ENCODE measurements around the gene ATAD2B. TPM values are rescaled to one million over a fixed set of nuclear protein-coding genes. Genes with fewer than 3 reads are reported as not detected.
A peak's percentile ranks its signal among the peaks of the same experiment; 100 is the strongest.
"Not testable (repeated sequence)": the region's sequence is repeated elsewhere in the genome, so short reads cannot be mapped to it uniquely, and the experiment has no call there.

The ATAD2B gene
- total RNA-seq (2014; rRNA removed; shearing (Covaris generic)): 6.0 and 7.6 TPM in 2 replicates

DNA sequence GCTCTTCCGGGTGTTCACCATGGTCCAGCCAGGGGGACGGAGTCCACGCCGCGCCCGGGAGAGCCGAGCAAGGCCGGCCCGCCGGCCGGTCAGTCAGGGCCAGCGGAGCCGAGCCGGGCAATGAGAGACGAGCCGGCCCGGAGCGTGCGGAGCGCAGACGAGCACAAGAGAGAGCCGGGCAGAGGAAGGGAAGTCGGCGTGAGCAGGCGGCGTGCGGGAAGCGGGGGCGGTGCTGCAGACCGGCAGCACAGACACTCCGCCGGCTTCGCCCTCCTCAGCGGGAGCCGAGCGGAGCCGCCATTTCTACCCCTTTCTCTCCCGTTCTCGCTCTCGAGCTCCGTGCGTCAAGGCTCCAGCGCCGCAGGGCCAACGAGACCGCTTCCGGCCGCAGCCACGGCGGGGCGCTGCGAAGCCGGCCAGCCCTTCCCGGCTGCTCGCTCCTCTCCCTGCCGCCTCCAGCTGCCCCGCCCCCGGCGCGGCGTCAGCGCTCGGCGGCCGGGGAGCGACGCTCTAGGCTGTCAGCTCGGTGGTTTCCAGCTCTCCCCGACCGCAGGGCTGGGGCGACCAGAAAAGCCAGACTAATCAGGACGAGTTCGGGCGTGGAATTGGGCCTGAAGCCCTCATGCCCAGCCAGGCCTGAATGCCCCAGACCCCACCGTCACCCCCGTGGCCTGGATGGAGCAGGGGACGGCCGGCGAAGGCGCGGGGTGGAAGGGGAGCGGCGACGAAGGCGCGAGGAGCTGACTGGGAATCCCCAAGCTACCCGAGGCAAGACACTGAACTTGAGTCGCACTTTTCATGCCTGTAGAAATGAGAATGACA lies at the start of gene ATAD2B:
TSS of gene ATAD2B (minus strand) at position 374 of the 822 bp plus-strand sequence. CDS start at position 21, 353 bp downstream.
- peak; percentile 95 for DNase-seq (ENCODE audit: low read depth)

DNA sequence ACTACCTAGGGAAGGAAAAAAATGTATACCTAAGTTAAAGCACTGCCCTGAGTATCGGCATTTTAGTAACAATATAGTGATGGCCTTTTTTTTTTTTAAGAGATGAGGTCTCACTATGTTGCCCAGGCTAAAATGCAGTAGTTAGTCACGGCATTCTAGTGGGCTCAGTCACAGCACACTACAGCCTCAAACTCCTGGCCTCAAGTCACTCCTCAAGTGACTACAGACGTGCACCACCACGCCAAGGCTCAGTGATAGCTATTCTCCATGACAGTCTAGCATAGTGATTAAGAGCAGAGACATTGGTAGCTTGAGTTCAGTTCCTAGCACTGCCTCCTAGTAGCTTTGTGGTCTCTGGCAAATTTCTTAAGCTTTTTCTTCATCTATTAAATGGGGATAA lies 40.9 kb upstream of the ATAD2B start:
- no peak for DNase-seq (ENCODE audit: low read depth)

DNA sequence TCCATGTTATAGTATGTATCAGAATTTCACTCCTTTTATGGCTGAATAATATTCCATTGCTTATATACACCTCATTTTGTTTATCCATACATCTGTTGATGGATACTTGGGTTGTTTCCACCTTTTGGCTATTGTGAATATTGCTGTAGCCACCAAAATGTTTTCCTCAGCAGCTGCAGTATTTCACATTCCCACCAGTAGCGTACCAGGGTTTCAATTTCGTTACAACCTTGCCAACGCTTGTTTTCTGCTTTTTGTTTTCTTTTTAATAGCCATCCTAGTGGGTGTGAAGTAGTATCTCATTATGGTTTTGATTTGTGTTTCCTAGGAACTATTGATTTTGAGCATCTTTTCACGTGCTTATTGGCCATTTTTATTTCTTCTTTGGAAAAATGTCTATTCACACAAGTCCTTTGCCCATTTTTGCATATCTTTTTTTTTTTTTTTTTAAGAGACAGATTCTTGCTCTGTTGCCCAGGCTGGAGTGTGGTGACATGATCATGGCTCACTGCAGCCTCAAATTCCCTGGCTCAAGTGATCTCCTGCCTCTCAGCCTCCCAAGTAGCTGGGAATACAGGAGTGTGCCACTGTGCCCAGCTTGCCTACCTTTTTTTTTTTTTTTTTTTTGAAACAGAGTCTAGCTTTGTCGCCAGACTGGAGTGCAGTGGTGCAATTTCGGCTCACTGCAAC lies 27.5 kb upstream of the ATAD2B start:
- DNase-seq (ENCODE audit: low read depth): no peak

DNA sequence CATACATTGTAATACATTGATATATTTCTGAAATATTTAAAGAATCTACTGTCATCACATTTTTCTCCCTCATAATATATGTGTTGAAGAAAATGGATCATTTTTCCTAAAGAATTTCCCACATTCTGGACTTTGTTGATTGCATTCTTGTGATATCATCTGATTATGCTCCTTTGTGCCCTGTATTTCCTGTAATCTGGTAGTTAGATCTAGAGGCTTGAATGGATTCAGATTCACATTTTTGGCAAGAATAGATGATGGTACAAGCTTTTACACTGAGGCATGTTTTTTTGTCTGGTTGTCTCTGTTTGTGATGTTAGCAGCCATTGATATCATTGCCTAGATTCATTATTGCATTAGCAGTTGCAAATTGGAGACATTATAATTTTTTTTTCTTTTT lies 26.7 kb upstream of the ATAD2B start:
- no peak for DNase-seq (ENCODE audit: low read depth)

DNA sequence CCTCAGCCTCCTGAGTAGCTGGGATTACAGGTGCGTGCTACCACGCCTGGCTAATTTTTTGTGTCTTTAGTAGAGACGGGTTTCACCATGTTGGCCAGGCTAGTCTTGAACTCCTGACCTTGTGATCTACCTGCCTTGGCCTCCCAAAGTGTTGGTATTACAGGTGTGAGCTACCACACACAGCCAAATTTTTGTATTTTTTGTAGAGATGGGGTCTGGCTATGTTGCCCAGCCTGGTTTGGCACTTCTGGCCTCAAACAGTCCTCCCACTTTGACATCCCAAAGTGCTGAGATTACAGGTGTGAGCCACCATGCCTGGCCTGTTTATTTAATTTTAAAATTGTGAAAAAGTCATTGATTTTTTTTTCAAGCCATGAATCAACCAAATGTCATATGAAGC lies 25.6 kb upstream of the ATAD2B start:
- not testable (repeated sequence) for DNase-seq (ENCODE audit: low read depth)

DNA sequence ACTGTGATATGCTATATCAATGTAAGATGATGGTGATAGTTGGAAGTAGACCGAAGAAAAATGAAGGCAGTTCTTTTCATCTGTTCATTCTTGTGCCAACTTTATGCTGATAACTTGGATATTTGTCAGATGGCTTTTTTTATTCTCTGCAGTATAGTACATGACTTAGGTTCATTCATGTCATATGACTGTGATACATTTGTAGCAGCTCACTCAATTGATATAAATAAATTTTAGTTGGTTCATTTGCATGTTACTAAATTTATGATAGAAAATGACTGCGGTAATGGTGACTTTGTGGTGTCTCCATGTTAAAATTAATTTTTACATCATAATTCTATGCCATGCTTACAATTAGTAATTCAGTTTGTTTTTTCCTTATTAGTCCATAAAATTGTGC lies 20.4 kb upstream of the ATAD2B start:
- no peak for DNase-seq (ENCODE audit: low read depth)

DNA sequence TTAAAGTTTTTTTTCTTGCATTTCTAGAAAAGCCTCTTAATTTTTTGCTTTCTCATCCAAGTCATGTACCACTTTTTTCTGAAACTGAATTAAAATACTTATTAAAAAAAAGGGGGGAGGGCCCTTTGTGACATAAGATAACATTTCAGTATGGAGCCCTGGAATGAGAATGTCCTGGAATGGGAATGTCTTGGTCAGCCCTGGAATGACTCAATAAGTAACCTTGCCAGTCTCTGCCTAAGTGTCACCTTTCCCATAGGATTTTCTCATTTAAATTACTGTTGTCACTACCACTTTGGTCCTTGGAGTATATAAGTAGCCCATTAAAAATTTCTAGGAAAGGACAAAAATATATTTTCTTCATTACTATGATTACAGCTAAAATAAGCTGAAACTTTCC lies 18.1 kb upstream of the ATAD2B start:
- DNase-seq (ENCODE audit: low read depth): no peak

DNA sequence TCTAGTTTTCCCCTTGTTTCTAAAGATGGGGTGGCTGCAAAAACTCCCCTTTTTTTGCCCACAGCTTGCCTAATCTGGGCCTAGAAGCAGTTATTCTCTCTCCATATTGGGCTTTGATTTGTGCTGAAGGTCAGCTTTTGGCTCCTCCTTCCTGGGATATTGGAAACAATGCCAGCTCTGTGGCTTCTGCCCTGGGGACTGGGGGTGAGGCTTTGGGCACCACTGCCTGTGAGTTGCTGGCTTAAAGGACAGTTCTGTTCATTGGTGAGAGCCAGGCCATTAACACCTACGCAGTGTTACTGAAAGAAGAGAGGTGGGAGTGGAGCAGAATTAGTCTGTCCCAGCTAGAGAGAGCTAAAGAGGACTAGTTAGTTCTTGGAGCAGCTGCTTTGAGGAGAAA lies 17.6 kb upstream of the ATAD2B start:
- peak; percentile 50 for DNase-seq (ENCODE audit: low read depth)

DNA sequence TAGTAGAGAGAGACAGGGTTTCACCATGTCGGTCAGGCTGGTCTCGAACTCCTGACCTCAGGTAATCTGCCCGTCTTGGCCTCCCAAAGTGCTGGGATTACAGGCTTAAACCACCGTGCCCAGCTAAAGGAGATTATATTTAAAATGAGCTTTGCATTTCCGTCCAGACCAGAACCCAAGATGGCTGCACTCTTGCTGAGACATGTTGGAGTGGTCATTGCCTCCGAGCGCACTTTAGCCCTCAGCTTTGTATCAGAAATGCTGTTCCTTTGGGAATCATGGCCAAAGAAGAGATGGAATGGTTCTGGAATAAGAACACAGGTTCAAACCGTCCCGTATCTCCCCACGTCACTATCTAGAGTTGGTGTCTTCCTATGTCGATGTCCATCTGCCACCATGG lies 16.7 kb upstream of the ATAD2B start:
- no peak for DNase-seq (ENCODE audit: low read depth)

DNA sequence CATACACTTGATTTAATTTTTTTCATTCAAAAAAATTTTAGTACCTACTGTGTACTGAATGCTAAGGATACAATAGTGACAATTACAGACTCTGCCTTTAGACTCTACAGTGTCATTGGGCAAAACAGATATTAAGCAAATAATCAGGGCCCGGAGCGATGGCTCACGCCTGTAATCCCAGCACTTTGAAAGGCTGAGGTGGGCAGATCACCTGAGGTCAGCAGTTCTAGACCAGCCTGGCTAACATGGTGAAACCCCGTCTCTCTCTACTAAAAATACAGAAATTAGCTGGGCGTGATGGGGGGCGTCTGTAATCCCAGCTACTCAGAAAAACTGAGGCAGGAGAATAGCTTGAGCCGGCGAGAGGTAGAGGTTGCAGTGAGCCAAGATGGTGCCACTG lies 14.7 kb upstream of the ATAD2B start:
- no peak for DNase-seq (ENCODE audit: low read depth)

DNA sequence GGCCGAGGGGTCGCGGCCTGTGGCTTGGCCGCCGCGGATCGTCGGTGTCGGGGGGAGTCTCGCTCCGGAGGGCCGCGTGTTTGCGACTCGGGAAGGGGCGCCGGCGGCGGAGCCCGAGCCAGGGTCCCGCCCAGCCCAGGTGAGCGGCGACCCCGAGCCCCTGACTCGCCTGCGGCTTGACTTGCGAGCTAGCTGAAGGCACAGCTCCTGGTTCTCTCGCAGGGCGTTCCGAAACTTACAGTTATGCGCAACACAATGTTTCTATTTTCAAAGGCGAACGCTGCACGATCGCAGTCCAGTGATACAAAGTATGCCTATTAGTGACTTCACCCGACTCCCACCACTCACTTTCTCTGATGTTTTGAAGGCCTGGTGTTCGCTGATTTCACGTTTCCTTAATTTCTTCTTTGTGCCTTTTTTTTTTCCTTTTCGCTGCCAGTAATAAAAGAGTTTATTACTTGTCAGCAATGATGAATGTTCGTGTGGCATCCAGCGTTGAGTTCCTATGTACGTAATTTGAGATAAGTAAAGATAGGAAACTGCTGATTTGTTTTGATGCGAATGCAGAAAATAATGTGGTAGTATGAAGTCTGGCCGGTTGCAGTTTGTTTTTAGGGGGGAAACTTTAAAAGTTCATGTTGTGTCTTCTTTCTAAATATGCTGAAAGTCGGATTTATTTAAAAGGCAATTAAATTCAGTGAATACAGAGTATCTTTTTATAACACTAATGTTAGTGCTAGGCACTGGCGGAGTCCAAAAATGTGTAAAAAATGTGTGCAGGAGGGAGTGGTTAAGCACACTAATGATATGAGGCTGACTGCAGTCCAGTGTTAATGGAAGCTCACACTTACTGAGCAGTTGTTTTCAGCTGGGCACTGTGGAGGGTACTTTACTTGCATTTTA lies 14.0 kb upstream of the ATAD2B start:
- peak; percentile 54 for DNase-seq (ENCODE audit: low read depth)

DNA sequence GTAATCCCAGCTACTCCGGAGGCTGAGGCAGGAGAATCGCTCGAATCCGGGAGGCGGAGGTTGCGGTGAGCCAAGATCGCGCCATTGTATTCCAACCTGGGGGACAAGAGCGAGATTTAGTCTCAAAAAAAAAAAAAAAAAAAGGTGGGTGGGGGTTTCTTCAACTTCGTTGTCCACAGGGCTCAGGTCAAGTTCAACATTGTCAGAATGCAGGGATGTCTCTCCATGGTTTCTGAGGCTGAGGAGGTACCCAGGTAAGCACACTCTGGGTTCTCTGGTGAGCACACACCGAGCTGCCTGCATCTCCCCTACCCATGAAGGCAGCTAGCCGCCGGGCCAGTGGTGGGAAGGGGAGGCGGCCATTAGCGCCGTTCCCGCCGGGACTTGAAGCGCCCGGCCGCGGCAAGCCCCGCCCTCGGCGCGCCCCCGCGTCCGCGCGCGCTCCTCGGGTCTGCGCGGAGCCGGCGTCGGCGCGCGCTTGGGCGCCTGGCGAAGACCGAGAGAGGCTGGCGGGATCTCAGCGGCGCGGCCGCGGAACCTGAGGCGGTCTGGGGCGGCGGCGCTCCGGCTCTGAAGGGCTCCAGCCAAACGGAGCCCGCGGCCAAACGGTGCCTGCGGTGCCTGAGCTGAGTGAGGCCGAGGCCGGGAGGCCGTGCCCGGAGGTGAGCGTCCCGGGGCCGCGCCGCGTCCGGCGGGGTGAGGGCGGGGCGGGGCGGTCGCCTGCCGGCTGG lies 13.2 kb upstream of the ATAD2B start, which contains the start of gene UBXN2A:
TSS of gene UBXN2A (plus strand) at position 477 of the 731 bp plus-strand sequence. CDS start 17,852 bp downstream, outside the sequence.
- DNase-seq (ENCODE audit: low read depth): peak; percentile 82

DNA sequence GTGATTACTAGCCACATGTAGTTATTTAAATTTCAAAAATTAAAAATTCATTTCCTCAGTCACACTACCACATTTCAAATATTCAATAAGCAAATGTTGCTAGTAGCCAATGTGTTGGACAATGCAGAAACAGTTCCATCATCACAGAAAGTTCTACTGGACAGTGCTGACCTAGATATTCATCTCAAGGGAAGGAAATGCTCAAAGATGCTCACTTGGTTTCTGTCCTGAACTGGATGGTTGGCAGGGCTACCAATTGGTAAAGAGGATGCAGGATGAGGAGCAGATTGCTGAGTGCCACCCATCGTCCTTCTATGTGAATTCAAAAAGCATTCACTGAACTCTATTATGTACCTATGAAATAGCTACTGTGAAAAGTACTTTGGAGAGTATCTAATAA lies 7.3 kb upstream of the ATAD2B start:
- no peak for DNase-seq (ENCODE audit: low read depth)

DNA sequence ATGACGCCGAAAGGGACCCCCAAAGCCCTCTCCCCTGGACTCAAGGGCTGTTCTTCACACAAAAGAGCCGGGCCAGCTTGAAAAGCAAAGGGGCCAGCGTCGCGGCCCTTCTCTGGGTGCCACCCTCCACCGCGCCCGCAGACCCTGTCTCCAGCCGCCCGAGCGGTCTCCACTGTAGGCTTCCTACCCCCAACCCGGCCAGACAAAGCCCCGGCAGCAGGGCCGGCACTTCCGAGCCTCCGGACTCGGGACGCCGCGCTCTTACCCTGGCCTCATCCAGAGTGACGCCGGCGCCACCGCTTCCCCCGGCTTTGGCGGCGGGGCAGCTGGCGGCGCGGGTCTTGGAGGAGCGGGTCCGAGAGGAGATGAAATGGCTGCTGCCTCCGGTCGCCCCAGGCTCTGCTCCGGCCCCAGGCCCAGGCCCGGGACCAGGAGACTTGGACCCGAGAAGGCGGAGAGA lies 603 bp downstream of the ATAD2B start:
- DNase-seq (ENCODE audit: low read depth): peak; percentile 24

DNA sequence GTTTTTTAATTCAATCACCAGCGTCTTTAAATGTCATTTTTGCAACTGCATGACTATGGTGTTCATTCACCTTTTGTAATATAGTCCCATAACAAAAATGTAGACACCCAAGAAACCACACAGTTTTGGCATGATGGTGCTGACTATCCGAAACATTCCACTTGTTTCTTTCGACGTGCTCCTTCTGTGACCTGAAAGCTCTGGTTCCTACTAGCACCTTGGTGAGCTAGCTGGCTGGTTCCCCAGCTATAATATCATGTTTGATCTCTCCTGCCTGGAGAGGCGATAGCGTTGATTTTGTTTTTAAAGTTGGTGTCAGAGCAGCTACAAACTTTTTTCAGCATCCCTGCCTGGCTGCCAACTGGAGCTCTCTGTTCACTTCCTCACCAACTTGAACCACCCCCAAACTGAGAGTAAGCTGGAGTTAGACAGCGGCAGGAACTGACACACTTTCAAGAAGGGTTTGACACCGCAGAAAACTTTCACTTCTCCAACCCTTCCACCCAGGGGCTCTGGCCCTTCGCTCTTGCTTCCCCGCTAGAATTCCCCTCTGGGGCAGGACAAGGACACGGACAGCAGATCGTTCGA lies 1.1 kb downstream of the ATAD2B start:
- DNase-seq (ENCODE audit: low read depth): peak; percentile 73

DNA sequence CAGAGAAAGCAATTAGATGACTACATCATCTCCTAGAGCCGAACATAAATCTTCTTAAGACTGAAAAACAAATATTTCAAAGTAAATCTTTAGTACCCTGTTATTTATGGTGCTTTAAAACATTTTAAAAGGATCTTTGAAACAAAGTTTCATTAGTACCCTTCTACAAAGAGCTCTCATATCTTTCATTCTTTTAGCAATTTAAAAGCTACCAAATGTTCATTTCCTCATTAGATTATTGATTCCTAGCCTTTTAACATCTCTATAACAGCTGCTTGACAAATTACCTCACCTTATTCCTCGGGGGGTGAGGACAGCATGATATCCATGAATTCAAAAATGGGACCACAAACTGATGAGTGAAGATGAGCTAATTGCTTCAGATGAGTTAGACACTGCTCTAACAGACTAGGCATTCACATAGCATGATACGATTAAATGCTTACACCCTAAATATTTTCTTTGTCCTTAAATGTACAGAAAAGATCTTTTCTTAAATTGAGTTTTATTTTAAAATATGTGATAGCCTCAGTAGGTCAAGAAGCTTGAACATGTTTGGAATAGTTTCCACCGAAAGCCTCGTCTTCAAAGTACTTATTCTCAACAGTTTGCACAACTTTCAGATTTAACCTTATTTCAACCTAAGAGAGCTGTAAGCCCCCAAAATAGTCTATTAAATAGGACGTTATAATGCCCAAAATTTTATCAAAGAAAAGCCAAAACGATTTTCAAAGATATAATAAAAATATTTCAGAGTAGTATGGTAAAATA lies 2.1 kb downstream of the ATAD2B start:
- DNase-seq (ENCODE audit: low read depth): no peak

DNA sequence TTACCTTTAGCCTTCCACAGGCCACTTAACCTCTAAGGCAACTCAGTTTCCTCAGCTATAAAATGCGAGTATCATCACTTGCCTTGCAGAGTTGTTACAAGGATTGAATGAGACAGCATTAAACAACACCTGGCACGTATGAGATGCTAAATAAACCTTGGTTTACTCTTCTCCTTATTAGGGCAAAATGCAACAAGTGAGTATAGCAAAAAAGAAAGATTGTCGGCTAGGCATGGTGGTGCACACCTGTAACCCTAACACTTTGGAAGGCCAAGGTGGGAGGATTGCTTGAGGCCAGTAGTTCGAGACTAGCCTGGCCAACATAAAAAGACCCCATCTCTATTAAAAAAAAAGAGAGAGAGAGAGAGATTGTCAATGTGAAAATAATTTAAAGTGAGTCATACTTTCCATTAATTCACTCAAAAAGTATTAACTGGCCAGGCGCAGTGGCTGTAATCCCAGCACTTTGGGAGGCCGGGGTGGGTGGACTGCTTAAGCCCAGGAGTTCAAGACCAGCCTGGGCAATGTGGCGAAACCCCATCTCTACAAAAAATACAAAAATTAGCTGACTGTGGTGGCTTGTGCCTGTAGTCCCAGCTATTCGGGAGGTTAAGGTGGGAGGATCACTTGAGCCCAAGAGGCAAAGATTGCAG lies 8.0 kb downstream of the ATAD2B start:
- DNase-seq (ENCODE audit: low read depth): no peak

DNA sequence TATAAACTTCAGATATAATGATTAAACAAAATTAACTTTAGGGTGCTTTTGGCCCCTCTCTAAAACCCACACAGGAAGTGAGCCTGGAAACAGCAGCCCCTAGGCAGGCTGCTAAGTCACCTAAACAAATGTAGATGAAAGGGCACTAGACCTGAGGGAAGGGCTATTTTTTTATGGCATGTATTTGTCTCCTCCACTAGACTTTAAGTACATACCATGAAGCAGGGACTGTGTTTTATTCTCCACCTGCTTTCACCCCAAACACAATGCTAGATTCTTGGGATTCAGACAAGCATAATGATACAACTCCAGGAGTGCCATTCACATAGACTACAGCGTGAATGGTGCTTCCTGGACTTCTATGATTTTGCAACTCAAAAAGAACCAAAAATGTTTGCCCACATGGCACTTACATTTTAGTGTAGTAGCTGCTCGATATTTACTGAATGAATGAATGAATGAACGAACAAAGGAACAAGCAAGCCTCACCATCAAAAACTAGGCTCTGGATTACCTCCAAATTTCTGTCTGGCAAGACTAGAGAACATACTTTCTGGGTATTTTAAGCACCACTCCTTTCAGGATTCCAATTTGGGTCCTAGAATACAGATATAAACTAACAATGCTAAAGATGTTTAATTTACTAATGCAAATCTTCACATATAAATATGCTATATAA lies 10.1 kb downstream of the ATAD2B start:
- no peak for DNase-seq (ENCODE audit: low read depth)

DNA sequence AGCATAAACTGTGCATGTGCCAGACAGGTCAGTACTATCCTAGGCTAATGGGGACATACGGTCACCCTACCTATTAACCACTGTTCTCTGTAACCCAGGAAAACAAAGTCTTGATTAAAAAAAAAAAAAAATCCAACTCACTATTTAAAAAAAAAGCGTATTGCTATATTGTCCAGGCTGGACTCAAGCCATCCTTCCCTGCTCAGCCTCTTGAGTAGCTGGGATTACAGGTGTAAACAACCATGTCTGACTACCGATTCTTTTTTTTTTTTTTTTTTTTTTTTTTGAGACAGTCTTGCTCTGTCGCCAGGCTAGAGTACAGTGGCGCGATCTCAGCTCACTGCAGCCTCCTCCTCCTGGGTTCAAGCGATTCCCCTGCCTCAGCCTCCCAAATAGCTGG lies 11.6 kb downstream of the ATAD2B start:
- DNase-seq (ENCODE audit: low read depth): no peak
